WTC11 (cell line): ENCODE measurements around the gene LLGL2.

Experiments used
- CTCF ChIP-seq: fragments of 200-600 bp; IDR thresholded peaks from 2 replicates; pipeline ENCODE4 v1.8.0; 2022; ENCODE audit warnings: antibody characterized with exemption
- NFE2L1 ChIP-seq: sonication (generic); formaldehyde crosslinking; IDR thresholded peaks from 2 replicates; pipeline ENCODE4 v1.8.1; 2023; ENCODE audit warnings: missing genetic modification reagents
- TEAD4 ChIP-seq: sonication (generic); formaldehyde crosslinking; IDR thresholded peaks from 2 replicates; pipeline ENCODE4 v1.8.0; 2022; ENCODE audit warnings: mild to moderate bottlenecking, missing genetic modification reagents
- ZNF121 ChIP-seq: sonication (generic); formaldehyde crosslinking; IDR thresholded peaks from 2 replicates; pipeline ENCODE4 v1.8.0; 2023; ENCODE audit warnings: missing genetic modification reagents
- TF ChIP-seq, protein P1 (sequence below): sonication (generic); formaldehyde crosslinking; IDR thresholded peaks from 2 replicates; pipeline ENCODE4 v1.8.0; 2022; ENCODE audit warnings: mild to moderate bottlenecking, missing genetic modification reagents

- no peak for TF ChIP-seq ZNF121 (CRISPR knock-in tag)
- TF ChIP-seq TEAD4, result no peak
- no peak for TF ChIP-seq NFE2L1
- TF ChIP-seq, protein P1, sequence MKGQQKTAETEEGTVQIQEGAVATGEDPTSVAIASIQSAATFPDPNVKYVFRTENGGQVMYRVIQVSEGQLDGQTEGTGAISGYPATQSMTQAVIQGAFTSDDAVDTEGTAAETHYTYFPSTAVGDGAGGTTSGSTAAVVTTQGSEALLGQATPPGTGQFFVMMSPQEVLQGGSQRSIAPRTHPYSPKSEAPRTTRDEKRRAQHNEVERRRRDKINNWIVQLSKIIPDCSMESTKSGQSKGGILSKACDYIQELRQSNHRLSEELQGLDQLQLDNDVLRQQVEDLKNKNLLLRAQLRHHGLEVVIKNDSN (CRISPR knock-in tag), result no peak
- no peak for TF ChIP-seq CTCF
Observed at GRCh38 chr17:75475851-75476250, 49.6 kb upstream of the LLGL2 start.
